Measurements from ENCODE around the gene TST. TPM values are rescaled to one million over a fixed set of nuclear protein-coding genes. Genes with fewer than 3 reads are reported as not detected.

TST gene
- total RNA-seq, 4 donors from 2014 or later, result 42.2 to 66.5 (median 51.9) TPM

- no peak overlapping the region for H3K4me3 ChIP-seq
- no peak for ATAC-seq
- intact Hi-C loops (cut with DNase I; ENCODE audit: low total_unique reads) (no loop called here), in situ Hi-C loops (cut with MboI; ENCODE audit: low sequenced_read_pairs in 4 of 4) (no loop called here)
- TF ChIP-seq CTCF (IDR thresholded peaks at IDR 0.05 in 4 of 5, conservative IDR thresholded peaks at IDR 0.05 in 1 of 5) (no peak), POLR2A (IDR thresholded peaks at IDR 0.05) (no peak)
- H3K9me3 ChIP-seq, result no peaks in the 10 kb centered on the region
- no peak overlapping the region for H3K27ac ChIP-seq
- no peaks in the 10 kb centered on the region for H3K36me3 ChIP-seq
- H3K27me3 ChIP-seq, result no peaks in the 10 kb centered on the region
- peaks cover 12 to 14% of the 10 kb centered on the region in 2 donors for H3K4me1 ChIP-seq
- DNase-seq, result no peak
These were observed 9.1 kb downstream of the TST start for GRCh38 chr22:37010174-37010573.

- in situ Hi-C loops (cut with MboI; ENCODE audit: low sequenced_read_pairs in 4 of 4), result no loop called here
- intact Hi-C loops (cut with DNase I; ENCODE audit: low total_unique reads), result no loop called here
- Histone ChIP-seq H3K4me1 (peaks cover 12 to 14% of the 10 kb centered on the region in 2 donors), H3K27me3 (no peaks in the 10 kb centered on the region), H3K4me3 (no peak overlapping the region), H3K27ac (no peak overlapping the region), H3K36me3 (no peaks in the 10 kb centered on the region), H3K9me3 (no peaks in the 10 kb centered on the region)
- TF ChIP-seq POLR2A (IDR thresholded peaks at IDR 0.05) (no peak), CTCF (IDR thresholded peaks at IDR 0.05 in 4 of 5, conservative IDR thresholded peaks at IDR 0.05 in 1 of 5) (no peak)
- ATAC-seq (no peak), DNase-seq (no peak)
These were observed 9.8 kb downstream of the TST start for GRCh38 chr22:37009490-37009889.

- DNase-seq (no peak), ATAC-seq (no peak)
- Histone ChIP-seq H3K36me3 (no peaks in the 10 kb centered on the region), H3K27ac (no peak overlapping the region), H3K4me3 (no peak overlapping the region), H3K4me1 (peaks cover 12 to 14% of the 10 kb centered on the region in 2 donors), H3K9me3 (no peaks in the 10 kb centered on the region), H3K27me3 (no peaks in the 10 kb centered on the region)
- TF ChIP-seq POLR2A (IDR thresholded peaks at IDR 0.05) (no peak), CTCF (IDR thresholded peaks at IDR 0.05 in 4 of 5, conservative IDR thresholded peaks at IDR 0.05 in 1 of 5) (no peak)
- intact Hi-C loops (cut with DNase I; ENCODE audit: low total_unique reads), result no loop called here
- in situ Hi-C loops (cut with MboI; ENCODE audit: low sequenced_read_pairs in 4 of 4), result no loop called here
These were observed 10.9 kb downstream of the TST start for GRCh38 chr22:37008365-37008764.

- peaks cover 11 to 14% of the 10 kb centered on the region in 2 donors for H3K4me1 ChIP-seq
- H3K4me3 ChIP-seq, result no peak overlapping the region
- no peaks in the 10 kb centered on the region for H3K9me3 ChIP-seq
- no peaks in the 10 kb centered on the region for H3K36me3 ChIP-seq
- H3K27ac ChIP-seq, result no peak overlapping the region
- in situ Hi-C loops (cut with MboI; ENCODE audit: low sequenced_read_pairs in 4 of 4) (no loop called here), intact Hi-C loops (cut with DNase I; ENCODE audit: low total_unique reads) (no loop called here)
- DNase-seq, result no peak
- TF ChIP-seq CTCF (IDR thresholded peaks at IDR 0.05 in 4 of 5, conservative IDR thresholded peaks at IDR 0.05 in 1 of 5) (no peak), POLR2A (IDR thresholded peaks at IDR 0.05) (no peak)
- no peak for ATAC-seq
- H3K27me3 ChIP-seq, result no peaks in the 10 kb centered on the region
These were observed 11.6 kb downstream of the TST start for GRCh38 chr22:37007651-37008050.

- DNase-seq (no peak), ATAC-seq (no peak)
- in situ Hi-C loops (cut with MboI; ENCODE audit: low sequenced_read_pairs in 4 of 4) (no loop called here), intact Hi-C loops (cut with DNase I; ENCODE audit: low total_unique reads) (no loop called here)
- H3K36me3 ChIP-seq, result no peaks in the 10 kb centered on the region
- no peak overlapping the region for H3K27ac ChIP-seq
- no peak overlapping the region for H3K4me3 ChIP-seq
- no peaks in the 10 kb centered on the region for H3K4me1 ChIP-seq
- H3K27me3 ChIP-seq, result no peaks in the 10 kb centered on the region
- no peaks in the 10 kb centered on the region for H3K9me3 ChIP-seq
- no peak for TF ChIP-seq CTCF (IDR thresholded peaks at IDR 0.05 in 4 of 5, conservative IDR thresholded peaks at IDR 0.05 in 1 of 5)
- no peak for TF ChIP-seq POLR2A (IDR thresholded peaks at IDR 0.05)
These were observed 16.6 kb downstream of the TST start for GRCh38 chr22:37002633-37003032.

All from gastrocnemius medialis (tissue), 4 donors.